Measurements from ENCODE around the gene CLDN22.

- TF ChIP-seq TAF1 (IDR thresholded peaks at IDR 0.05; ENCODE audit: low read depth, low read length) (no peak), POLR2AphosphoS5 (IDR thresholded peaks at IDR 0.05; ENCODE audit: low read depth, low read length) (no peak)
These were observed 30.4 kb upstream of the CLDN22 start for GRCh38 chr4:183350317-183351071.
